NCI-H1417 treated with DMSO at 0.1 percent for 48 hours (cell line): ENCODE measurements around the gene SH3RF2.

Source experiments
- DNase-seq: peaks from one replicate; lab custom pipeline; 2025; lab: John Stamatoyannopoulos, UW

Gene SH3RF2

GRCh38 chr5:145921211-145921610 lies 15.2 kb upstream of the SH3RF2 start:
- no peak for DNase-seq

DNA sequence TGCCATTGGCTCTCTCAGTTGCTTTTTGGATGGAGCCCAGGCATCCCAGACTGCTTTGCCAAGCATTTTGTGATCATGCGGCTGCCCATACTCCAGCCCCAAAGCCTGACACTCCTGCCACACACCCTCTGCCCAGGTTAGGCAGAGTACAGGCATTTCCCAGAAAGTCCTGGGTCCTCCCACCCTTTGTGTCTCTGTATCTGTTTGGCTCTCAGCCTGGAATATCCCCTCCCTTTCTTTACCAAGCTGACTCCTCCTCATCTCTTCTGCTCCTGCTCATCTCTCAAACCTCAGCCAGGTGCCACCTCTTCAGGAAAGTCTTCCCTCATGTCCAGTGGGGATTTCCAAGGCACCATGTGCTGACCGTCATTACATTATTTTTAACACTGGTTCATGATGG lies 14.3 kb upstream of the SH3RF2 start:
- DNase-seq, result no peak

GRCh38 chr5:145923405-145923804 lies 13.0 kb upstream of the SH3RF2 start:
- no peak for DNase-seq

DNA sequence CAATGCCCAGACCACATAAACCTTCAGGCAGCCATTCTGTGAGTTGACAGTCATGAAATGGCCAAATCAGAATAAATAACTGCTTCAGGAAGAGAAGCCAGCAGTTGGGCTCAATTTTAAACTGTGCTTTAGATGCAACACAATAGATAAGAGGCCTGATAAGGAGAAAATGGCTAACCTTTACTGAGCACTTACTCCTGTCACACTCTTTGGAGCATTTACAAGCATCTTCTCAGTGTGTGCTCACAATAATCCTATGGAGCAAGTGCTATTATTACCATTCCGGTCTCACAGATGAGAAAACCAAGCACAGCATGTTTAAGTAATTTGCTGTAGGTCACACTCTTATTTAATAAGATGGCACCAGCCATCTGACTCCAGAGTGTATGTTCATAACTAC lies 11.5 kb upstream of the SH3RF2 start:
- no peak for DNase-seq

DNA sequence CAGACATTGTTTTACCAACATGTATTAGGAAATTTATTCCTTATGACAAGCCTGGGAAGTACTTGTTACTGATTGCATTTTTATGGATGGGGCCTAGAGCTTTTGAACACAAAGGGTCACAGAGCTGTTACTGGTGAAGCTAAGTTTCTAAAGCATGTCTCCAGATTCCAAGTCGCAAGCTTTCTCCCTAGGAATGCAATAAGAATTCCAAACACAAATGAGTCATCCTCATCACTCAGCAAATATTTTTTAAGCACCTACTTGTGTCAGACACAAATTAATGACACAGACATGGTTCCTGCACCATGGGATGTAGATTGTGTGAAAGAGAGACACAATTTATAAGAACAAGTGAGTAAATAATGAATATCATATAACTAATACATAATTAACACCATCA lies 11.0 kb upstream of the SH3RF2 start:
- no peak for DNase-seq

DNA sequence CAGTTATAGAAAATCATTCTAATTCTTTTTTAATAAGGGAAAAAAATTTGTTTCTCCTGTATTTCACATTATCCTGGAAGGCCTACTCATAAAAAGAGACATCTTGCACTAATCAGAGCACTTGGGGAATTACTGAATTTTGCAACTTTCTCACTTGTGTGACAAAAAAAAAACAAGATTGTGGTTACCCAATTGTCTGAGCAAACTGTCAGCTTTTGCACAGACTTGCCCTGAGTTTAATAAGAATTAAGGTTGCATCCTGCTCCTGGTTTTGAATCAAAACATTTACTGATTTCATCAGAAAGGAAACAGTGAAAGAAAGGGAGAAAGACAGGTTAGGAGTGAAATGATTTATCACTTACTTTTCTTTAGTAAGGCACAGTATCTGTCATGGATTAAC lies 10.6 kb upstream of the SH3RF2 start:
- no peak for DNase-seq

DNA sequence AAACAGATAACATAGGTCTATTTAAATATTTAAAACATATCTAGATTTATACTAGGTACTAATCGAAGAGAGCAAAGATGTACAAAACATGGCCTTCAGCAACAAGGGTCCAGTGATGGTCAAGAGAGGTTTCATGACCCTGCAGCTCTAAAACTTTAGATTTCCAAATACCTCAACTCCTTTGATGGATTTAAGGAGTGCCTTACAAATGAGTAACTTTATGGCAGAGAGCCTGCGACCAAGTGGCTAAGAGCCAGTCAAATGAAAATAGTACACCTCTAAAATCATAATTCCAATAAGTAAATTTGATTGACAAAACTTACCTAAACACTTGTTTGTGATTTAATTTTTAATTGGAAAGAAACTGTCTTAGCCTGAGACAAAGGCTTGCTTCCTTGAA lies 4.7 kb upstream of the SH3RF2 start:
- no peak for DNase-seq

DNA sequence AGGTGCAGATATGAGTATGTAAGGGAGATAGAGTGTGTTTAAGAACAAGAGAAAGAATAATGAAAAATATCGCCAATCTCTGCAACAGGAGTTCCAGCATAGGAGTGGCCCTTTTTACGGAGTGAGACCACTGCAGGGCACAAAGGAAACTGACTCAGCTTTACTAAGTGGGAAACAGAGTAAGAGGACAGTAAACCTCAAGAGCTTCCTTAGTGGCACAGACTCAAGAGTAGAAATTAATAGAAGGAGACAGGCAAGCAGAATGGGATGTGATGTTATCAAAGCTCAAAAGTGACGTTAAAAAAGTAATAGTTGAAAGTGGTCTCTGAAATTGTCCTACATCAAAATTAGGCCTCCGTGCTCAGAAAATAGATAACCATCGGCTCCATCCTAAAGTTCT lies 2.1 kb upstream of the SH3RF2 start:
- no peak for DNase-seq

GRCh38 chr5:145937432-145938250 lies 1.3 kb downstream of the SH3RF2 start:
- no peak for DNase-seq

DNA sequence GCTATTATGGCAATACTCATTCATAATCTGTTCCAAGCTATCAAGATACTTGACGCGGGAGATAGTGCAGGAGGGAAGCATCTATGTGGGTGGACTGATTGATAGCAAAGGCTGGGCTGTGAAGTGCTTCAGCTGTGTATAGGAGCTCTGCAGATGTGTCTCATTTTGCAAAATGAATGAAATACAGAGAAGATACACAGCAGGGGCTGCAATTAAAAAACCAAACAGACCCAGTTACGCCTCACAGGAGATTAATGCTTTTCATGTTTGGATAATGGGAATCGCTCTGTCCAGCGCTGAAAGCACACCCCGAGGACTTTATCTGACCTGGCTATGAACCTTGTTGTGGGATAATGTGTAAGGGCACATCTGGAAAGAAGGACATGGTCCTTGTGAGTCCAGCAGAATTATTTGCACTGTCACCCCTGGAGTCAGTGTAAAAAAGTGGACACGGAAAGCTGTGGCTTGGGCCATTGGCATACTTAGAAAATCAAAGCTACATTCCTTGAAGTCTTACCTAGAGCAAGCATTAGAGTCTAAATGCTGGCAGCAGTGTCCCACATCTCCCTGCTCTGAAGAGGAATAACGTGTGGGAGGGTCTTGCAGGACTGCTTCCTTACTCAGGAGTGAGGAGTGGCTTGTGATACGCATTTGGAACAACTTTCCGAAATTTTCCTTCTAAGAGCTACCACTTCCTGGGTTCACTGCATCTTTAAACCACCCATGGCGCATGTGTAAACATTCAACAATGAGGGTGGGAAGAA lies 2.6 kb downstream of the SH3RF2 start:
- DNase-seq, result peak; percentile 5

DNA sequence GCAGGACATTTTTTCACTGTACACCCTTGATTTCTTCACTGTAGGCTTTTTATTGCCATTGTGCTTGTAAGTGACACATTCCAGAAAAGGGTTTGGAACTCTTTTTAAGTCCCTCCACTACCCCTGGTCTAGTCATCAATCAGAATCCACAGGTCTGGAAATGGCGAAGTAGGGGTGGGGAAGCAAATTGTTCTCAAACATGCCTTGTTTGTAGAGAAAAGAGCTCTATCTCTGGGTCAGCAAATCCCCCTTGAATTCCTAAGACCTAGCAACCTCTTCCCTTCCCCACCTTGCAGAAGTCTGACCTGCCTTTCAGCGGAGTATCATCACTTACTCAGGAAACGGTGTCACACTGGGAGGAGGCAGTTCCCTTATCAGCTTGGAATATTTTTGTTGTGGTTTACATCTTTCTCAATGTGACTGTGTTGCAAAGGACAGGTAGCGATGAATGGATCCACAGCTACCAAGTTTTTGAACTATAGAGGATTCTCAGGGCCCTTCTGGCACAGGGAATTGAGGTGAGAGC lies 3.2 kb downstream of the SH3RF2 start:
- no peak for DNase-seq

GRCh38 chr5:145941096-145941447 lies 4.7 kb downstream of the SH3RF2 start:
- no peak for DNase-seq

DNA sequence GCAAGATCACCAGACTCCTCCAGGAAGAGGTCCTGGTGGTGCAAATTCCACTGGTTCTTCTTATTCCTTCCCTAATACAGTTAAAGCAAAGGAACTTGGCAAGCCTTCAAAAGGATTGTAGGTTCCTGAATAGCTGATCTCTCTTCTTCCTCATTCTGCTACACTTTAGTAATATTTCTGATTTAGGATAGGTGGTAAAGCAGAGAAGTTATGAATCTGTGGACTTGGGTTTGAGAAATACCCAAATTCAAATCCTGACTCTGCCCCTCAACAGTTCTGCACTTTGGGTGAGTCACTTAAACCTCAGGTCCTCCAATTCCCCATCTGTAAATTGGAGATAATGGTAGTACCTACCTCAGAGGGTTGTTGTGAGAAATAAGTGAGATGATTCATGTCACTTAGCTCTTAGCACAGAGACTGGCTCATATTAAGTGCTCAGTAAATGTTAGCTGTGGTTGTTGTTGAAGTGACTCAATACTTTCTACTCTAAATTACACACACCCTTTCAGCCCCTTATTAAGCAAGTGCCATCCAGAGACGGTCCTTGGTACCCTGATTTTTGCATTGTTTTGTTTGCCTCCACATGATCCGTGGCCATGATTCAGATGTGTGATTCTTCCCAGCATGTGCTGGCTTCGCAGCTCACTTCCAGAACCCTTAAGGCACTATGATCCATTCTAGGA lies 5.2 kb downstream of the SH3RF2 start:
- no peak for DNase-seq

GRCh38 chr5:145942201-145942600 lies 5.8 kb downstream of the SH3RF2 start:
- DNase-seq, result no peak

GRCh38 chr5:145942749-145943148 lies 6.4 kb downstream of the SH3RF2 start:
- DNase-seq, result no peak

- DNase-seq, result no peak
Measured at GRCh38 chr5:145943674-145944121, 7.3 kb downstream of the SH3RF2 start.

- no peak for DNase-seq
Measured at GRCh38 chr5:145944328-145944727, 8.0 kb downstream of the SH3RF2 start.

DNA sequence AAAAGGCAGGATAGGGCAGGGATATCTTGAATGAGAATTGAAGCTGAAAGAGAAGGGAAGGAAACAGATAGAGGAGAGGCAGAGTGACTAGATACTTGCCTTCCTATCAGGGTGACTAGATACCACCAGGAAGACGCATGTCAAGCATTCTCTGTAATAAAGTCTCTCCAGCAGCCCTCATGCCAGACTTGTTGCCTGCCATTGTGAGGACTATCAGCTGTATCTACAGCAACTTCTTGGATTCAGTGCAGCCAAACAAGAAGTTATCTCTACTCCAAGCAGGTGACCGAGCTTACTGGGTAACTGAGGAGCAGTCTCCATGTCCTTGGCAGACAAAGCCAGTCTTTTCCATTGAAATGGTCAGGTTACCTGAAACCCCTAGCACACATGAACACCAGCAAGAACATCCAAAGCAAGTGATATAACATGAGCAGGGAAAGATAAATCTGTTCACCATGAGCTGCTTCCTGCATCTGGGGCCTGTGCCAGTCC lies 9.3 kb downstream of the SH3RF2 start:
- DNase-seq, result no peak

GRCh38 chr5:145946112-145946861 lies 9.9 kb downstream of the SH3RF2 start:
- DNase-seq, result no peak

GRCh38 chr5:145947581-145947980 lies 11.2 kb downstream of the SH3RF2 start:
- DNase-seq, result no peak

- DNase-seq, result no peak
Measured at GRCh38 chr5:145948047-145948446, 11.7 kb downstream of the SH3RF2 start.

GRCh38 chr5:145948921-145949320 lies 12.5 kb downstream of the SH3RF2 start:
- DNase-seq, result no peak
